Small intestine (tissue), 7 donors: ENCODE measurements around the gene CA4. TPM values are rescaled to one million over a fixed set of nuclear protein-coding genes. Genes with fewer than 3 reads are reported as not detected.
"Not testable (repeated sequence)": the region's sequence is repeated elsewhere in the genome, so short reads cannot be mapped to it uniquely, and the experiment has no call there.

ENCODE experiments used
- DNase-seq, 2 donors: peaks; one replicate each; pipeline versions ENCODE4 v3.0.0 to v3.0.0-alpha.2; 2013
- FAIRE-seq: peaks from 2 replicates; lab custom pipeline; 2012; peaks lifted over from hg19 to GRCh38; lab: Jason Lieb, UNC
- H3K27ac ChIP-seq, 3 donors: one replicate each; pipeline ENCODE4 v1.5.1; 2013; ENCODE audit warnings: low read length in 2 of 3, mild to moderate bottlenecking in 2 of 3, control low read depth in 1 of 3, inconsistent platforms in 1 of 3, low read depth in 1 of 3, moderate library complexity in 1 of 3
- H3K27me3 ChIP-seq, 3 donors: one replicate each; pipeline ENCODE4 v1.6.1; 2013; ENCODE audit warnings: low read length in 3 of 3, inconsistent platforms in 1 of 3; ENCODE audit not compliant: control insufficient read depth in 3 of 3, insufficient read depth in 3 of 3
- H3K36me3 ChIP-seq, 3 donors: one replicate each; pipeline ENCODE4 v1.6.1; 2013; ENCODE audit warnings: low read length in 3 of 3, inconsistent platforms in 1 of 3, low read depth in 1 of 3, mild to moderate bottlenecking in 1 of 3, moderate library complexity in 1 of 3; ENCODE audit not compliant: control insufficient read depth in 3 of 3, insufficient read depth in 2 of 3
- H3K4me1 ChIP-seq, 3 donors: one replicate each; pipeline ENCODE4 v1.6.1; 2013; ENCODE audit warnings: low read length in 2 of 3, inconsistent platforms in 1 of 3, low read depth in 1 of 3, mild to moderate bottlenecking in 1 of 3, moderate library complexity in 1 of 3; ENCODE audit not compliant: control insufficient read depth in 3 of 3, insufficient read depth in 2 of 3
- H3K4me3 ChIP-seq, 3 donors: one replicate each; pipeline ENCODE4 v1.5.1; 2013; ENCODE audit warnings: low read length in 3 of 3, control low read depth in 1 of 3, inconsistent platforms in 1 of 3, low read depth in 1 of 3, mild to moderate bottlenecking in 1 of 3, moderate library complexity in 1 of 3
- H3K9me3 ChIP-seq, 2 donors: one replicate each; pipeline ENCODE4 v1.6.1; 2013; ENCODE audit warnings: low read depth in 1 of 2, low read length in 1 of 2; ENCODE audit not compliant: control insufficient read depth in 2 of 2, insufficient read depth in 1 of 2
- WGBS, 3 donors: extraction: QIAGEN DNeasy Blood & Tissue Kit; methylation state at CpG; one replicate each; pipeline ENCODE4 v1.1.7; 2013; 5-methylcytosine and 5-hydroxymethylcytosine counted together
- polyA plus RNA-seq, 4 donors: library from polyadenylated mRNA; stranded (reverse) in 3 of 4; unstranded in 1 of 4; fragments of 200-250 nt in 3 of 4; fragments of 120-200 nt in 1 of 4; gene quantifications; one replicate each; pipeline versions ENCODE4 v1.2.1 to v1.2.3, GENCODE V29; 2013
- donor health status: healthy with polysubstance abuse.
- donor health status: control.
- donor health status: control.
- donor health status: Bipolar disorder and iron deficiency.
- donor health status: healthy.

The CA4 gene
- polyA plus RNA-seq, 4 donors = 3.6 to 11.7 TPM; not detected in 2

- Histone ChIP-seq H3K9me3 (no peaks in the 10 kb centered on the region), H3K27ac (no peak overlapping the region), H3K36me3 (no peaks in the 10 kb centered on the region), H3K4me1 (peaks cover 3 to 14% (median 4%) of the 10 kb centered on the region in 3 donors), H3K27me3 (no peaks in the 10 kb centered on the region), H3K4me3 (no peak overlapping the region)
- FAIRE-seq (no peak), DNase-seq (no peak)
- 77 to 93% (median 80%) methylated on average over 8 of the region's 8 CpGs for WGBS, 3 donors
These were observed 21.3 kb downstream of the CA4 start for GRCh38 chr17:60170835-60171752.

GRCh38 chr17:60171753-60172079 is 21.9 kb downstream of the CA4 start:
- no peaks in the 10 kb centered on the region for H3K27me3 ChIP-seq
- H3K4me1 ChIP-seq = peaks cover 3 to 14% (median 4%) of the 10 kb centered on the region in 3 donors
- no peak overlapping the region for H3K4me3 ChIP-seq
- H3K27ac ChIP-seq = no peak overlapping the region
- no peaks in the 10 kb centered on the region for H3K9me3 ChIP-seq
- no peaks in the 10 kb centered on the region for H3K36me3 ChIP-seq
- WGBS, 3 donors = 92 to 93% (median 92%) methylated on average over 8 of the region's 8 CpGs
- DNase-seq (no peak), FAIRE-seq (no peak)

GRCh38 chr17:60173304-60173819 is 23.6 kb downstream of the CA4 start:
- WGBS, 3 donors = 44 to 56% (median 45%) methylated on average over 2 of the region's 2 CpGs
- Histone ChIP-seq H3K36me3 (peaks cover 1 to 2% (median 2%) of the 10 kb centered on the region in 3 donors), H3K4me1 (peaks cover 3 to 14% (median 4%) of the 10 kb centered on the region in 3 donors), H3K4me3 (no peak overlapping the region), H3K27ac (no peak overlapping the region), H3K27me3 (no peaks in the 10 kb centered on the region), H3K9me3 (no peaks in the 10 kb centered on the region)
- FAIRE-seq = no peak
- DNase-seq = no peak

GRCh38 chr17:60174035-60174434 is 24.3 kb downstream of the CA4 start:
- H3K9me3 ChIP-seq = no peaks in the 10 kb centered on the region
- H3K27me3 ChIP-seq = no peaks in the 10 kb centered on the region
- H3K4me1 ChIP-seq = peaks cover 3 to 14% (median 4%) of the 10 kb centered on the region in 3 donors
- no peak overlapping the region for H3K4me3 ChIP-seq
- DNase-seq (no peak), FAIRE-seq (no peak)
- no peak overlapping the region for H3K27ac ChIP-seq
- 18 to 67% (median 39%) methylated on average over 3 of the region's 3 CpGs for WGBS, 3 donors
- H3K36me3 ChIP-seq = peaks cover 2 to 3% (median 3%) of the 10 kb centered on the region in 3 donors

- not testable (repeated sequence) for H3K4me3 ChIP-seq, H3K27me3 ChIP-seq, H3K9me3 ChIP-seq, H3K27ac ChIP-seq, H3K36me3 ChIP-seq, FAIRE-seq, DNase-seq
- H3K4me1 ChIP-seq = peaks cover 3 to 13% (median 4%) of the 10 kb centered on the region in 3 donors
- WGBS, 3 donors = 94 to 97% (median 97%) methylated on average over 6 of the region's 6 CpGs
These were observed 25.0 kb downstream of the CA4 start for GRCh38 chr17:60174767-60175166.

- not testable (repeated sequence) for H3K4me1 ChIP-seq, H3K9me3 ChIP-seq, H3K36me3 ChIP-seq, H3K27me3 ChIP-seq, FAIRE-seq, H3K4me3 ChIP-seq, DNase-seq, H3K27ac ChIP-seq
- WGBS, 3 donors = 95 to 98% (median 95%) methylated on average over 5 of the region's 5 CpGs
These were observed 27.0 kb downstream of the CA4 start for GRCh38 chr17:60176763-60177162.

GRCh38 chr17:60178180-60178579 is 28.4 kb downstream of the CA4 start:
- H3K9me3 ChIP-seq, H3K27me3 ChIP-seq, H3K4me3 ChIP-seq, H3K4me1 ChIP-seq, H3K27ac ChIP-seq, FAIRE-seq, DNase-seq: not testable (repeated sequence)
- WGBS, 3 donors = 88 to 93% (median 90%) methylated on average over 2 of the region's 2 CpGs
- H3K36me3 ChIP-seq = peaks cover 4 to 17% (median 10%) of the 10 kb centered on the region in 3 donors

GRCh38 chr17:60180380-60180779 is 30.6 kb downstream of the CA4 start:
- not testable (repeated sequence) for DNase-seq, FAIRE-seq, H3K4me1 ChIP-seq, H3K27ac ChIP-seq, H3K27me3 ChIP-seq, H3K4me3 ChIP-seq, H3K9me3 ChIP-seq
- WGBS, 3 donors = 61 to 87% (median 82%) methylated on average over 1 of the region's 1 CpG
- peaks cover 4 to 28% (median 13%) of the 10 kb centered on the region in 3 donors for H3K36me3 ChIP-seq
